C4-2B (cell line): ENCODE measurements around the gene LRFN5.
"Not testable (repeated sequence)": the region's sequence is repeated elsewhere in the genome, so short reads cannot be mapped to it uniquely, and the experiment has no call there.

Experiments
- H3K27ac ChIP-seq: fragments of 450-650 bp; 2 replicates; pipeline ENCODE4 v1.5.1; 2017
- CTCF ChIP-seq: fragments of 450-650 bp; conservative IDR thresholded peaks from 2 replicates; pipeline ENCODE4 v1.5.1; 2017; ENCODE audit warnings: mild to moderate bottlenecking
- ZFX ChIP-seq: fragments of 450-650 bp; IDR thresholded peaks from 2 replicates; pipeline ENCODE4 v1.6.1; 2017

LRFN5 gene

GRCh38 chr14:41699486-41699885 lies 92.8 kb downstream of the LRFN5 start:
- no peak for TF ChIP-seq CTCF
- TF ChIP-seq ZFX, result no peak

GRCh38 chr14:41718477-41719166 lies 111.9 kb downstream of the LRFN5 start:
- H3K27ac ChIP-seq, result no peak overlapping the region
- TF ChIP-seq ZFX, result no peak
- no peak for TF ChIP-seq CTCF

More at GRCh38 chr14:41699486-41699885, 92.8 kb downstream of the LRFN5 start:
- no peak overlapping the region for H3K27ac ChIP-seq

- TF ChIP-seq ZFX (no peak), CTCF (no peak)
- no peak overlapping the region for H3K27ac ChIP-seq
These were observed 132.5 kb downstream of the LRFN5 start for GRCh38 chr14:41739203-41739602.

GRCh38 chr14:41743140-41743539 lies 136.5 kb downstream of the LRFN5 start:
- TF ChIP-seq CTCF (no peak), ZFX (no peak)
- no peak overlapping the region for H3K27ac ChIP-seq

- no peak overlapping the region for H3K27ac ChIP-seq
- TF ChIP-seq ZFX (no peak), CTCF (no peak)
These were observed 142.8 kb downstream of the LRFN5 start for GRCh38 chr14:41749429-41749828.

GRCh38 chr14:41750575-41750974 lies 143.9 kb downstream of the LRFN5 start:
- H3K27ac ChIP-seq, result not testable (repeated sequence)

More at GRCh38 chr14:41750575-41750974, 143.9 kb downstream of the LRFN5 start:
- peak; percentile 20 for TF ChIP-seq CTCF
